ENCODE data around the gene MRS2.

MRS2 gene

DNA sequence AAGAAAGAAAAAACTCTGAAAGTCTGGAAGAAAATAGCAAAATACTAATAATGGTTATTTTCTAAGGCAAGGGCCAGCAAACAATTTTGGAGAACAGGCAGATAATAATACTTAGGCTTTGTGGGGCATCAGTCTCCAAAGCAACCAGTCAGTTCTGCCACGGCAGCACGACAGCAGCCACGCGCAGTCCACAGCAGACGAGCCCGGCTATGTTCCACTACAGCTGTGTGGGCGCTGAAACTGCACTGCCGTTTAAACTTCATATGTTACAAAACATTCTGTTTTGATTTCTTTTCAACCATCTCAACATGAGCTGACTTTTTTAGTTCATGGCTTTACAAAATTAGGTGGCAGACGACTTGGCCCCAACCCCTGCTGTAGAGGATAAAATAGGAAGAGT is 29.9 kb downstream of the MRS2 start:
- no peak for DNase-seq

DNA sequence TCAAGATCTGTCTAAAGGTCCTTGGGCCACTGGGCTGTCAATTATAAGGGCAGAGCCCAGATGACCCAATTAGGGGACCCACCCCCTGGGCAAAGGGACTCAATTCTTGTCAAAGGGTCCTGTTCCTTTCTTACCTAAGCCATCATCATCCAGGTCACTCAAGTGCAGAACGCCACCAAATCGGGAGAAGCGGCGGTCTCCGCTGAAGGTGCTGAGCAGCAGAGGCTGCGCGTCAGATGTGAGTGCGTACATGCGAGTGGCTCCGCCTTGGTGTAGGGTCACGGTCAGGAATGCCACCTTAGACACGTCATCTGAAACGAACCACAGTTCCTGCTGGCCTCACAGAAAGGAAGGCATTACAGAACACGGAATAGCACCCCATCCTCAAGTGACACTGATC is 34.2 kb downstream of the MRS2 start:
- no peak for DNase-seq

- no peak for DNase-seq
Observed at GRCh38 chr6:24439858-24440539, 37.3 kb downstream of the MRS2 start.

GRCh38 chr6:24440897-24441598 is 38.3 kb downstream of the MRS2 start:
- no peak for DNase-seq

DNA sequence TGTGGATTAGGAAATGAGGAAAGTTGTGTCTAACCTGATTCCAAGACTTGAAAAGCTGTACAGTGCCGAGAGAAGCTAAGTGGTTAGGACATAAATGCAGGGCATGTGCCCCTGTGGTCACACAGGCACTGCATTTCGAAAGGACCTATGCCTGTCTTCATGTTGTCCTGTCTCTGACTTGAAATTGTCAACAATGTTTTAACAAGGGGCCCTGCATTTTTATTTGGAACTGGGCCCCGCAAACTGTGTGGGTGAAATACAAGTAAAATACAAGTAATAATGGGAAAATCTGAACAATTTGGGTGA is 38.8 kb downstream of the MRS2 start:
- DNase-seq: no peak

DNA sequence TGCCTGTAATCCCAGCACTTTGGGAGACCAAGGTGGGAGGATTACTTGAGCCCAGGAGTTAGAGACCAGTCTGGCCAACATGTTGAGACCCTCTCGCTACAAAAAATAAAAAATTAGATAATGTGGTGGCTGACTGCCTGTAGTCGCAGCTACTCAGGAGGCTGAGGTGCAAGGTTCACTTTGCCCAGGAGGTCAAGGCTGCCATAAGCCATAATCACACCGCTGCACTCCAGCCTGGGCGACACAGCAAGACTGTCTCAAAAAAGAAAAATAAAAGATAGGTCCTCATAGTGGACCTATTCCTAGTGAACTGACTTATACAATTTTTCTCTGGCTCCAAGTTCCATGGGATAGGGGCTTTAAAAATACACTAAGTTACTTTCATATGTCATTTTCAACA is 41.9 kb downstream of the MRS2 start:
- no peak for DNase-seq

- no peak for DNase-seq
Observed at GRCh38 chr6:24445704-24446103, 43.0 kb downstream of the MRS2 start.

DNA sequence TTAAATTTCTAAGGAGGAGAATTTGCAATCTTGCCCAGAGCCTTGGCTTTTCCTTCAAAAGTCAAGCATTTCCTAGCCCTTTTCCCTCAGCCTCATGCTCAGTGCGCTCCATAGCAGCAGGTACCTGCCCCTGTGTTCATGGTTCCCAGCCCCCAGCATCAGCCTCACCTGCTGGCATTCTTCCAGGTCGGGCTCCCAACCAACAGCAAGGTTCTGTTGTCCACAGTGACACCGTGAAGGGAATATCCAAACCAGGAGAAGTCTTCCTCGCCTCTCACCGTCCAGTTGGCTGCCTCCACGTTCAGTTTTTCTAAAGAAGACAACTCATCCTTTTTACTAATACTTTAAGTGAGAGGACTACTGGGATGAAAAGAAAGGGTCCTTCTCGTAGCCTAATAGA is 43.9 kb downstream of the MRS2 start:
- no peak for DNase-seq

GRCh38 chr6:24448396-24448795 is 45.7 kb downstream of the MRS2 start:
- DNase-seq: no peak

- DNase-seq: no peak
Observed at GRCh38 chr6:24448828-24449525, 46.2 kb downstream of the MRS2 start.

DNA sequence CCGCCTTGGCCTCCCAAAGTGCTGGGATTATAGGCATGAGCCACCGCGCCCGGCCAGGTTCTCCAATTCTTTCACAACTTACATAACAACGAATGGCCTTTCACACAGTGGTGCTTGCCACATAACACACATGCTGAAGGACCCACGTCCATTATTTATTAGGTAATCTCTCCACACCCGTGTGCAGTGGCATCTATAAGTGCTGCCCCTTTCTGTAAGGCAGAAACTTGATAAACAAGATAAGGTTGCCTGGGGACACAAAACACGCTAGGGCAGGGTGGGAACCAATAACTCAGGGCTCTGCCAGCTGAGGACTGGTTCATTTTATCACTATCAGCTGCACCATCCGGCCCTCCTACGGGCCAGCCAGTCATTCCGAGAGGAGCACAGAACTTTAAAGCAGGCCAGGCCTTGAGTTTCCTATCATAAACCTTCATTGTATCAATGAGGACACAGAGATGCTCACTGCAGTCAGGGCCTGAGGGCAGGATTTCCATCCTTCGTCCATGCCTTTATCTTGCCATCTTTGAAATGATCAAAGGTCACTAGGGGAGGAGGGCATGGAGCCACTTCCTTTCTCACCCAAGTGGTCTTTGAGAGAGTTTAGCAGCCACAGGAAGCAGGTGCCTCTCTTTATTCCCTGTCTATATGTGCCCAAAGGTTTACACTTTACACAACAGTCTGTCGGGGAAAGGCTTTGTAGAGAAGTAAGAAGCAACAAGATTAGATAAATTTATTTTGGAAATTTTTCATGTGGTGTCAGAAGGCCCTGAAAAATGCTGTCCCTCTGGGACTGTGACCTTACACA is 49.0 kb downstream of the MRS2 start:
- no peak for DNase-seq

DNA sequence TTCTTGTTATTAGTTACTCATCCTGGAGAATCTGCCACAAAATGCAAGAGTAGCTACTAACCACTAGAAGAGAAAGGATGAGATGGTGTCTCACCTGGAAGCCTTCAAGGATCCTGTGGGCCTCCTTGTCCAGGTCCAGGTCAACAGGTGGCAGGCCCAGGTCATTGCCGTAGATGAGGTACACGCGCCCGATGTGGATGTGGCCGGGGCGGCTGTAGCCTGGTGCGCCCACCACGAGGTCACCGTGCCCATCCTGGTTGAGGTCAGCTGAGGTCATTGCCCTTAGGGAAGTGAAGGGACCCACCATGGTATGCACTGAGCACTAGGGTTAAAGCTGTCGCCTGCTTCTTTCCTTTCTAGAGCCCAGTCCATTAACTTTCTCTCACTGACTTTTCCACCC is 51.2 kb downstream of the MRS2 start:
- no peak for DNase-seq

GRCh38 chr6:24454452-24454851 is 51.7 kb downstream of the MRS2 start:
- DNase-seq: no peak

GRCh38 chr6:24455061-24455460 is 52.3 kb downstream of the MRS2 start:
- DNase-seq: no peak

DNA sequence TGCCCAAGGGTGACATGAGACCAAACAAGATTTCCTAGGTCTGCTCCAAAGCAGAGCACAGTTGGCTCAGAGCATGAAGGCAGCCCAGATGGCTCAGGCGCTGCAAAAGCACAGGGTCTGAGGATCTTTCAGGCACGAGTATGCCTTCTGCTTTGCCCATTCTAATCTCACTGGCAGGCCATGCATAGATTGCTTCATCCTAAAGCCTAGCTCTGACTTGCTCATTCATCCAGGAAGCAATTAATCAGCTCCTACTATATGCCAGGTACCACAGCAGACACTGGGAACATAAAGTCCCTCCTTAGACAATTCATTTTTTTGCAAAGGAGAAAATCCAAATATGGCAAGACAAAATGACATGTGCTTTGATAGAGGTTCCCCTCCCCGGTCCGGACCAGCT is 55.4 kb downstream of the MRS2 start:
- no peak for DNase-seq

- no peak for DNase-seq
Observed at GRCh38 chr6:24458941-24459340, 56.2 kb downstream of the MRS2 start.

- no peak for DNase-seq
Observed at GRCh38 chr6:24460966-24461365, 58.2 kb downstream of the MRS2 start.

GRCh38 chr6:24464253-24465038 is 61.7 kb downstream of the MRS2 start:
- no peak for DNase-seq

DNA sequence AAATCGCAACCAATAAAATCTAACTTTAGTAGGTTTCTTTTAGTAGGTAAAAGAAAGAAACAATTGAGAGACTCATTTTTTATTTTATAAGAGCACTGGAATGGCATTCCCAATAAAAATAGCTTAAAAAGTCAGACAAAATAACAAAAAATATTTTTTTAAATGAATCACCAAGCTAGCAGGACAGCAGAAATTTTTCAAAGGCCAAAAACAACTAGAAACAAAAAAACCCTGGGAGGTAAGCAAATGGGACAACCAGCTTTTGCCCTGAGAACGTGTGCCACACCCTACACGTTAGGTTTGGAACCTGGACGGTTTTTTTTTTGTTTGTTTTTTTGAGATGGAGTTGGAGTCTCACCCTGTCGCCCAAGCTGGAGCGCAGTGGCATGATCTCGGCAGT is 67.1 kb downstream of the MRS2 start:
- DNase-seq: no peak

DNA sequence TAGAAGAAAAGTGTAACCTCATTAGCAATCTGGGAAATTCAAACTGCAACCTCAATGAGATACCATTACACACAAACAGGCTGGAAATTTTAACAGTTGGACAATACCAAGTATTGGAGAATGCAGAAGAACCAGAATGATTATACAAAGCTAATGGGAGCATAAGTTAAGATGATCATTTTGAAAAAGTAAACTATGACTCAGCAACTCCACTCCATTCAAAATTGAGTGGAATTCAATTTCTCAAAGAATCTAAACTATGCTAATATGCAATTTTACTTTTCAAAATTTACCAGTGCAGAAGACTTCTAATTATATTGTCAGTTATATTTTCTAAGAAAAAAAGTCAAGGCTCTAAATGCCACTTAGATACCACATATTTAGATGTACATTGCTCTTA is 69.4 kb downstream of the MRS2 start:
- no peak for DNase-seq

Data from stimulated activated CD4-positive, alpha-beta T cell treated with anti-CD3 and anti-CD28 coated beads, Interleukin-12 subunit alpha, Interleukin-12 subunit beta, amount 100 ng/mL, for 4 hours (primary cell).